CD4-positive, alpha-beta T cell (primary cell): Measurements from ENCODE around the gene CDK18. TPM values are rescaled to one million over a fixed set of nuclear protein-coding genes. Genes with fewer than 3 reads are reported as not detected.
A peak's percentile ranks its signal among the peaks of the same experiment; 100 is the strongest.

Experiments
- ATAC-seq: fragments of 200-7000 bp; cut with Tn5 transposase; one replicate; pipeline ENCODE4 v1.10.0; 2022; ENCODE audit warnings: mild to moderate bottlenecking; ENCODE audit not compliant: poor library complexity
- CTCF ChIA-PET: fragments of 350-600 bp; sonication (Branson Sonifier 250); formaldehyde crosslinking; loops from one replicate; lab custom pipeline; 2021; ENCODE audit warnings: antibody characterized with exemption, inconsistent platforms; lab: Charles Lee
- POLR2A ChIA-PET: fragments of 350-600 bp; sonication (Branson Sonifier 250); formaldehyde crosslinking; loops from one replicate; lab custom pipeline; 2021; ENCODE audit warnings: antibody characterized with exemption, inconsistent platforms; lab: Charles Lee
- DNase-seq, 14 experiments: peaks; one replicate each; pipeline ENCODE4 v3.0.0-alpha.2; 2013 to 2020; ENCODE audit warnings: mixed read lengths in 2 of 14
- H3K27ac ChIP-seq, 2 donors: one replicate each; pipeline versions ENCODE4 v1.5.1 to v1.7.0; 2013; ENCODE audit warnings: low read length in 2 of 2, low read depth in 1 of 2, mild to moderate bottlenecking in 1 of 2
- H3K27me3 ChIP-seq, 2 experiments: 1 replicate in 1 of 2; 2 replicates in 1 of 2; pipeline versions ENCODE4 v1.6.1 to v1.7.0; 2013; ENCODE audit warnings: low read length in 2 of 2, control low read depth in 1 of 2, mild to moderate bottlenecking in 1 of 2, moderate library complexity in 1 of 2; ENCODE audit not compliant: insufficient read depth in 2 of 2, control insufficient read depth in 1 of 2
- H3K36me3 ChIP-seq: one replicate; pipeline ENCODE4 v1.6.1; 2013; ENCODE audit warnings: low read length, control low read depth; ENCODE audit not compliant: insufficient read depth
- H3K4me1 ChIP-seq: one replicate; pipeline ENCODE4 v1.6.1; 2013; ENCODE audit warnings: low read length, control low read depth; ENCODE audit not compliant: insufficient read depth
- H3K4me3 ChIP-seq: one replicate; pipeline ENCODE4 v1.5.1; 2013; ENCODE audit warnings: mild to moderate bottlenecking, low read length, moderate library complexity
- H3K9me3 ChIP-seq, 2 experiments: 1 replicate in 1 of 2; 2 replicates in 1 of 2; pipeline versions ENCODE4 v1.6.1 to v1.7.0; 2013; ENCODE audit warnings: low read length in 2 of 2, mild to moderate bottlenecking in 2 of 2, control low read depth in 1 of 2, moderate library complexity in 1 of 2; ENCODE audit not compliant: control insufficient read depth in 1 of 2, insufficient read depth in 1 of 2
- H3K27ac Mint-ChIP-seq: one replicate; pipeline ENCODE4 v1.8.0; 2020; ENCODE audit warnings: mixed read lengths
- H3K27me3 Mint-ChIP-seq: one replicate; pipeline ENCODE4 v1.8.0; 2021; ENCODE audit warnings: mixed read lengths
- H3K36me3 Mint-ChIP-seq: one replicate; pipeline ENCODE4 v1.8.0; 2021; ENCODE audit warnings: low read depth, mixed read lengths
- H3K4me1 Mint-ChIP-seq: one replicate; pipeline ENCODE4 v1.8.0; 2021; ENCODE audit warnings: low read depth, mixed read lengths
- H3K4me3 Mint-ChIP-seq: one replicate; pipeline ENCODE4 v1.8.0; 2020; ENCODE audit warnings: mild to moderate bottlenecking, mixed read lengths
- H3K9me3 Mint-ChIP-seq: one replicate; pipeline ENCODE4 v1.8.0; 2020; ENCODE audit warnings: mixed read lengths
- CTCF ChIP-seq: fragments of 200-600 bp; IDR thresholded peaks from one replicate; pipeline ENCODE4 v1.8.0; 2022; ENCODE audit warnings: antibody characterized with exemption, mild to moderate bottlenecking
- intact Hi-C, 2 experiments: fragments of 100-400 bp; cut with DNase I in 1 of 2; cut with micrococcal nuclease in 1 of 2; formaldehyde crosslinking; loops; one replicate each; pipeline versions ENCODE4 v1.15.1 to v1.9.0; 2023 to 2025; cut with DNase I, micrococcal nuclease
- total RNA-seq, 174 experiments: library from RNA in 2 of 174; stranded (reverse) in 2 of 174; gene quantifications; one replicate each; pipeline ENCODE4 v1.2.3 and lab custom pipeline; 2021 to 2026

The CDK18 gene
- total RNA-seq, 2 experiments from 2014 or later: 1.6 to 2.7 TPM

- ATAC-seq (no peak), DNase-seq (peak in 1 of 14 experiments; percentile 11)
- Histone ChIP-seq H3K27me3 (peaks cover 11 to 19% of the 10 kb centered on the region in 2 experiments), H3K4me1 (no peaks in the 10 kb centered on the region), H3K4me3 (no peak overlapping the region), H3K27ac (no peak overlapping the region), H3K9me3 (no peaks in the 10 kb centered on the region), H3K36me3 (no peaks in the 10 kb centered on the region)
- CTCF ChIA-PET: no interaction called here
- no peaks in the 10 kb centered on the region for H3K4me1 Mint-ChIP-seq
- H3K27ac Mint-ChIP-seq: no peak overlapping the region
- POLR2A ChIA-PET: no interaction called here
- H3K27me3 Mint-ChIP-seq: peaks cover 29% of the 10 kb centered on the region
- no peak for TF ChIP-seq CTCF
- intact Hi-C loops: no loop called here
- H3K4me3 Mint-ChIP-seq: no peak overlapping the region
- H3K9me3 Mint-ChIP-seq: no peaks in the 10 kb centered on the region
- H3K36me3 Mint-ChIP-seq: no peaks in the 10 kb centered on the region
Observed at GRCh38 chr1:205577874-205578658, 73.6 kb downstream of the CDK18 start.

DNA sequence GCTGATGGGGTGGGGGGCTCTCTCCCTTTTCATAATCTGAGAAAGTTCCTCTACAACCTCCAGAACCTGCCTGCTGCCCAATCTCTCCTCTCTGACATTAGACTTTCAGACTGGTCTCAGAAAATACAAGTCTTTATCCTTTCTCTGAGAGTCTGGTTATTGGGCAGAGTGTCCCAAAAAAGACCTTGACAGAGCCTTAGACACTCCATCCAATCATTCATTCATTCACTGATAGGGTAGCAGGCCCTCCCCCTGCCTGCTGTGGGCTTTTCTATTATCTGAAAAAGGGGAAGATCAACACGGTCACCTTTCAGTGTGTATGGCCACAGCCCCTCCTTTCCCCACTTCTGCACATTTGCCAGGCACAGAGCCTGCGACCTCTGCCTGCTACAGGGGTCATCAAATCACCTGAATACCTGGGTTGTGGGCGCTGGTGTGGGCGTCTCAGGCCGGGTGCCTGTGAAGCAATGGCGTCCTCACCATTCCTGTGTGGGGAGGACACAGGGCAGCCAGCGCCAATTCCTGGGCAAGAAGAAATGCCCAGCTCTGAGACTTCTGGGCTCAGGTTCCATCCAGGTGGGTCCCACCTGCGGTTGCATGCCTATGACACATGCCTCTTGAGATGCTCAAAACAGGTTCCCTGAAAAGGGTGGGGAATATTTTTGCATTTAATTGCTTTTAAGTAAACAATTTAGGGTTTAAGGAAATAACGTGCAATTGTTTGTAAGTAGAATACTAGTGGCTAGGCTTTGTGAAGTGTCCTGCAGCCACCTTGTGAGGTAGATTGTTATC, 74.5 kb downstream of the CDK18 start:
- intact Hi-C loops: no loop called here
- H3K4me3 Mint-ChIP-seq: no peak overlapping the region
- peaks cover 29% of the 10 kb centered on the region for H3K27me3 Mint-ChIP-seq
- peaks cover 11 to 16% of the 10 kb centered on the region in 2 experiments for H3K27me3 ChIP-seq
- no peak overlapping the region for H3K4me3 ChIP-seq
- DNase-seq (peak in 1 of 14 experiments; percentile 7), ATAC-seq (no peak)
- no peaks in the 10 kb centered on the region for H3K36me3 Mint-ChIP-seq
- no peaks in the 10 kb centered on the region for H3K4me1 ChIP-seq
- H3K36me3 ChIP-seq: no peaks in the 10 kb centered on the region
- no peaks in the 10 kb centered on the region for H3K9me3 Mint-ChIP-seq
- H3K4me1 Mint-ChIP-seq: no peaks in the 10 kb centered on the region
- no peak overlapping the region for H3K27ac Mint-ChIP-seq
- ChIA-PET CTCF (no interaction called here), POLR2A (no interaction called here)
- H3K9me3 ChIP-seq: no peaks in the 10 kb centered on the region
- no peak overlapping the region for H3K27ac ChIP-seq
- no peak for TF ChIP-seq CTCF

DNA sequence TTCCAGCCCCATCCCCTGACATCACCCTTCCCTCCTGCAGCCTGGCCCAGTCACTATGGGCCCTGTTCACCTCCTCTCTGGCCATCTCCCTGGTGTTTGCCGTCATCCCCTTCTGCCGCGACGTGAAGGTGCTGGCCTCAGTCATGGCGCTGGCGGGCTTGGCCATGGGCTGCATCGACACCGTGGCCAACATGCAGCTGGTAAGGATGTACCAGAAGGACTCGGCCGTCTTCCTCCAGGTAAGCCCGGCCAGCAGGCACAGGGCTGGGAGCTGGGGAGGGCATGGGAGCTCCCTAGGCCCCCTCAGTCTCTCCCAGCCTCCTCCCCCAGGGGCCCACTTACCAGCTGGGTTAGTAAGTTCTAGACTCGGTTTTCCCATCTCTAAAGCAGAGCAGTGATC, 75.2 kb downstream of the CDK18 start:
- Mint-ChIP-seq H3K36me3 (no peaks in the 10 kb centered on the region), H3K4me1 (no peaks in the 10 kb centered on the region), H3K27ac (no peak overlapping the region), H3K9me3 (no peaks in the 10 kb centered on the region), H3K27me3 (peaks cover 29% of the 10 kb centered on the region), H3K4me3 (no peak overlapping the region)
- POLR2A ChIA-PET: no interaction called here
- peaks cover 11 to 16% of the 10 kb centered on the region in 2 experiments for H3K27me3 ChIP-seq
- H3K27ac ChIP-seq: no peak overlapping the region
- DNase-seq: peak in 1 of 14 experiments; percentile 15
- intact Hi-C loops: no loop called here
- no peaks in the 10 kb centered on the region for H3K36me3 ChIP-seq
- CTCF ChIA-PET: no interaction called here
- no peaks in the 10 kb centered on the region for H3K4me1 ChIP-seq
- no peak for TF ChIP-seq CTCF
- ATAC-seq: no peak
- H3K4me3 ChIP-seq: no peak overlapping the region
- H3K9me3 ChIP-seq: no peaks in the 10 kb centered on the region
